LHCN-M2 (cell line): ENCODE results near the gene VOPP1. TPM values are rescaled to one million over a fixed set of nuclear protein-coding genes. Genes with fewer than 3 reads are reported as not detected.
A peak's percentile ranks its signal among the peaks of the same experiment; 100 is the strongest.
"Not testable (repeated sequence)": the region's sequence is repeated elsewhere in the genome, so short reads cannot be mapped to it uniquely, and the experiment has no call there.

Experiments
- DNase-seq: peaks from one replicate; pipeline ENCODE4 v3.0.0-alpha.2; 2012; ENCODE audit warnings: low read depth
- total RNA-seq: library from RNA; depleted of rRNA; stranded (reverse); fragments of >200 nt; gene quantifications from 2 replicates; pipeline ENCODE4 v1.2.3, GENCODE V29; 2014

The VOPP1 gene
- total RNA-seq, 1 experiment from 2014 or later, result 201 TPM

DNA sequence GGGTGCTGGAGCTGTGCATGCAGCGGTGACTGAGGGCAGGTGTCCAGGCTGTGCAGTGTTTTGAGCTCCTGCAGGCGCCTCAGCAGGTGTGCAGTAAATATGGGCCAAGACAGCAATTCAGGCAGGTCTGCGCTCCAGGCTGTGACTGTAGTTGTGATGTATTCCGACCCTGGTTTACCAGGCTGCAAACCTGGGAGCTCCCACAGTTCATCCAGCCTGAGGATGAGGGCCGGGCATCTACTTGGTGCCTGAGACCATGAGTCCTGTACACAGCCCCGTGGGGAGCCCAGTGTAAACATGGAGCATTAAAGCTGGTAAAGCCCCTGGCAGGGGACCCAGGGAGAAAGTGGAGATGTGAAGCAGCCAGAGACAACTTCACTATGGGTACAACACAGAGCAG, 82.8 kb downstream of the VOPP1 start:
- no peak for DNase-seq

DNA sequence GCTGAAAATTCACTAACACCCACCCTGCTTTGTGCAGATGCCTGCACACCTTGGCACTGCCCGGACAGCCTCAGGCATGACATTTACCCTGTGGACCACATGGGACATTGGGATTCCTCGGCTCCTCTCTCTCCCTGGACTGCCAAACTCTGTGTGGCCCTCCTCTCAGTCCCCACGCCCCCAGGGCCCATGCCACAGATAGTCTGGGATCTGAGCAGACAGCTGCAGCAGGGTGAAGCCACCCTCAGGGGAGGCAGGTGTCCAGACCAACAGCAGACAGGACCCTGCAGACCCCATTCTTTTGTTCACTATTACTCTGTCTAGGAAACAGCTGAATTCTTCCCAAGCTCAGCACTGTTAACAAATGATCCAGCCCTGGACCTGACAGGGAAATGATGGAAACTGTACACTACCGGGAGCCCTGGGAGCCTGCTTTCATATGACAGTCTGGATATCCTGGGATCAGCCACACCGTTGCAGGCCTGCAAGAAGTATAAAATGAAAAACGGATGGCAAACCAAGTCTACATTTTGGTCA, 83.4 kb downstream of the VOPP1 start:
- DNase-seq, result no peak

DNA sequence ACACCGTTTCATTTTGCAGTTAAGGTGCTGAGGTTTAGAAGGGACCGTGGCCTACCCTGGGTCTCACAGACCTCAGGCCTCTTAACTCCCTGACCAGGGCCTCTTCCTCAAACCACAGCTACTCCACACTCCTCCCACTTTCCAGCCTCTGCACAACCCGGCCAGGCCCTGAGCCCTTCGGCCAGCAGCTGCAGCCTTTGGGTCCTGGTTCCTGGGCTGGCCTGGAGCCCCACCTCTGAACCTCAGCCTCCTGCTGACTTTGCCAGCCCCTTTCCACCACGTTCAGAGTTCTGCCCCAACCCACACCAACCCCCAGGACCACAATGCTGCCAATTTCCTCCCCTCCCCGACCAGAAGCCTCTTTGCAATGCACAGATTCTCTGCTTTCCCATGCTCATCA, 84.1 kb downstream of the VOPP1 start:
- no peak for DNase-seq

DNA sequence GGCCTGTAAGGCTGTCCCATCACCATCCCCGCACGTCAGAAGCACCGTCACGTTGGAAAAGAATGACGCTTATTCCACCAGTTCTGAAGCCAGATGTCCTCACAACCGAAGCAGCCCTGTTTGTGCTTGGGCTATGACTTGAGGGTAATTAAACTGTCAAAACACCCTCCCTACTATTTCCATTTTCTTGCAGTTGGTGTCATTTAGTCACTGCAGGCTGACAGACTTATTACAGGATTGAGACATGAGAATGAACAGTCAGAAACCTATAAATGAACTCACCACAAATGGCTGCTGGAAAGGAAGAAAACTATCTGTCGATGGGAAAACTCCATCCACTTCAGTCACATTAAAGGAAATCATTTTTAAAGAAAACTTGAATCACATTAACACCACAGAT, 85.3 kb downstream of the VOPP1 start:
- DNase-seq, result no peak

DNA sequence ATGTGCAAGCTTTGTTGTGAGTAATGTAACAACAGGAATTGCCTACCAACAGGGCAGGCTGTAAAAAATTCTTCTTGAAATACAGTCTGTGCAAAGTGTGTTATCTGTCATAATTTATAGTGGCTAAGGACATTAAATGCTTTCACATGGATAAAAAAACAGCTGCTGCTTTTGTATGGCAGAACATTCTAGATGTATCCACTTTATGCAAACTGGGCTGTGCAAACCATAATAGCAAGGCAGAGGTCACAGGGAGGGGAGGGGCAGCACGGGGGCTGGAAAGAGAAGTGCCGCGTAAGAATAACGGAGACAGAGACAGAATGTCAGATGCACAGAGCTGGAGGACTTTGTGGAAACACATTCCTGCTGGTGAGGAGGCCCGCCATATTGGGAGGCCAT, 86.1 kb downstream of the VOPP1 start:
- no peak for DNase-seq

DNA sequence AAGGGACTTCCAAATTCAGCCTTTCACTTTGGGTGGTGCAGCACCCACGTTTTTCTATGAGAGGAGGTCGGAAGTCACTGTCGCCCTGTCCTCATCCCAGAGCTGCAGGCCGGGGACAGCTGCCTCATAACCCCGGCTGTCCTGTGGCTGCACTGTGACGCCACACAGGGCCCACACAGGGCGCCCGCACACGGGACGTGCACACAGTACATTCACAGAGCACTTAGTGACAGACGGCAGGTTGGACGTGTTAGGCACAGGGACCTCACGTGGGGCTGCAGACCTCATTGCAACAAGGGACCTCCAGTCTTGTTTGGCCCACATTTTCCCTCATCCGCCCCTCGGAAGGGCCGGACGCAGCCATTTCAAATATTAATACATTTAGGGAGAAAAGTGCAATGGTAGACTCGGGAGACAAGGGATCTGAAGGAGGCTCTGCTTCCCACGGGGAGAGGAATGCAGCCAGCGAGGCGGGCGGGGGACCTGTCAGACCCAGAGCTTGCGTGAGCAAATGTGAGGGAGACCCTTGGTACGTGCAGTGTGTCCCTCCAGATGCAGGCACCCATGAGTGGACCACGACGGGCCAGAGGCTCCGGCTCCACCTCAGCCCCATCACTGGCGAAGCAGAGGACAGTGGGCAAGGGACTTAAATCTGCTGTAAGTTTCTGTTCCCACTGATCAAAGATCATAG, 86.7 kb downstream of the VOPP1 start:
- no peak for DNase-seq

DNA sequence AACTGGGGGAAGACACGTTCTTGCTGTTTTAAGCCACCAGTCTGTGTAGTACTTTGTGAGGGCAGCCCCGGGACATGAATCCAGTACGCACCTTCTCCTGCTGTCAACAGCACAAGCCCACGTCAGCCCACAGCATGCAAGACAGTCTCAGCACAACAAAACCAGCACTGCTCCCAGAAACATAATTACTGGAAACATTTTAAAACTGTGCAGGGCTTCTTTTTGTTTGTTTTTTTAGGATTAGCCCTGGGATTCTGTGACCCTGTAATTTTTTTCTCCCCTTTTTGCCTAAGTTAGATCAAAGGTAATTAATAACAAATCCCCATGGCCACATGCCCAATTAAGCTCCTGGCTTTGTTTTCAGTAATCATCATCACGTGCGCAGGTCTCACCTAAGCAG, 87.5 kb downstream of the VOPP1 start:
- DNase-seq, result no peak

DNA sequence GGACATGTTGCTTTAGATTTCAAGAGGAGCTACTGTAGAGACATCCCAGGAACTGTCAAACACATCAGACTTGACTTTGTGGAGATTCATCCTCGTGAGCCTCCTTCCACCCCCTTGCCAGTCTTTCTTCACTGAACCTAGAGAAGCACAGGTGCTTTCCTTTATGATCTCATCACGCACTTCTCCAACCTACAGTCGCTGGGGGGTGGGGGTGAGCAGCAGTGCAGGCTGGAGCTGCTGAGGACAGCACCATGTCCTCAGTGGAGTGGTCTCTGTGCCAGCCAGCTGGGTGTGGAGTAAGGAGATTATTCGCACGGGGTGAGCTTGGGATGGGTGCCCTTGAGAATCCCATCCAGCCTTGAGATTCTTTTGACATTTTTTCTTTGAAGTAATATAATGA, 88.1 kb downstream of the VOPP1 start:
- DNase-seq, result no peak

DNA sequence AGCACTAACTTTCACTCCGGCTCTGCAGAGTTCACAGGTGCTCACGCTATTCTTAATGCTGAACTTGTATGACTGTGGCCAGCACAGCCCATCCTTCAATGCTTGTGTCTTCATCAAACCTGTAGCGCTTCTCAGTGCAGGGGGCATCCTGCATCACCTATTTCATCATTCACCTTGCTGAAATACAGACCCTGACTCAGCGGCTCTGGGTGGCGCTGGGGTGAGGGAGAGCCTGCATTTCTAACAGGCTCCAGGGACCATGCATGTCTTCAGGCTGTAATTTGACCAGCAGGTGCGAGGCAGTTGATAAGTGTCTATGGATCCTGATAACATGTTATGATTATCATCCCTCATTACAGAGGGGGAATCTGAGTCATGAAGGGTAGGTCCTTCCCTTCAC, 89.3 kb downstream of the VOPP1 start:
- no peak for DNase-seq

DNA sequence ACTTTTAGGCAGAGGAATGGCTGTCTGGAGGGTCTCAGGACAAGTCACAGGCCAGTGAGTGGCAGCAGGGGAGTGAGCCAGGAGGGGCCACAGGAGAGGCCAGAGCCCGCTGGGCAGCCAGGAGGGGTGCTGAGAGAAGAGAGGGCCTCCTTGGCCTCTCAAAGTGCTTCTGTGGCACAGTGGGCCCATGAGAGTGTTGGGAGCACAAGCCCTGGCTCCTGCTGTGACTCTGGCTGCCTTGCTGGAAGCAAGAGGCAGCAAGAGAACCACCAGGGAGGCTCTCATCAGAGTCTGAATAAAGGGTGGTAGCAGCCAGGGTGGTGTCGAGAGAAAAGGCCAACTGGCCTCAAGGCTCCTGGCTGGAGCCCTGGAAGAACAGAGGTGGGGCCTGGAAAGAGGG, 91.1 kb downstream of the VOPP1 start:
- DNase-seq, result no peak

DNA sequence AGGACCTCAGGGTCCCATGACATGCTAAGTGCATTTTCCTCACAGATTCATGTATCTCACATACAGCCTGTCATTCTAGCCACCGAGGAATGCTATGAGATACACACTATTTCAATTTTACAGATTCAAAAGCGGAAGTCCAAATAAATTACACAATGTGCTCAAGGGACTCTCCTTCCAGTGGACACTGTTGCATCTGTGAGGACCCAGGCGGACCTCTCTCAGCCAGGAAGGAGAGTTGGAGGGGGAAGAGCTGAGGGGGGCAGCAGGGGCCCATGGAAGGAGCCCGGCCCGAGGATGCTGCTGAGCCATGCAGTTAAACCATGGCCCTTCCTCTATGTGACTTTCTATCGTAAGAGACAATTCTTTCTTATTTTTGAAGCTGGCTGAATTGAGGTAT, 93.6 kb downstream of the VOPP1 start:
- DNase-seq, result no peak

DNA sequence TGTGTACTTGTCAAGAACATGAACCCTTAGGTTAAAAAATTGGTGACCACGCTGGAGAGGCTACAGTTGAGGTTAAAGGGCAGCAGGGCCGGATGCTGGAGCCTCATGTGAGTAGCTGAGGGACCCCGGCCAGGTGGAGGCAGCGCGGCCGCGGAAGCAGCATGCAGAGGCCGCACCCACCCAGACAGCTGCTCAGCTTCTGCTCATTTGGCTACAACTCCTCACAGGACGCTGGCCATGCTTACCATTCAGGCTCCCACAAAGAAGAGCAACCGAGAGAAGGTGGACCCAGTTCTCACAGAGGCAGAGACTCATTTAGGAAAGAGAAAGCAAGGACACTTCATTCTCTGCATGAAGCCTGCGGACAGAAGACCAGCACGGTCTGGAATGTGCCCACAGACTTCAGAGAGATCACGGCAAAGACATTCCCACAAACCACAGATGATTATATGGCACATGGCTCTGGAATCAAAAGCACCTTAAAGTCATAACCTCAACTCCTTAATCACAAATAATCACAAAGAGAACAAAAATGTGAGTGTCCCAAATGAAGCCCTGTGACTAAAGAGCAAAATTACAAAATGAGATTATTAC, 94.4 kb downstream of the VOPP1 start:
- DNase-seq, result peak; percentile 98

DNA sequence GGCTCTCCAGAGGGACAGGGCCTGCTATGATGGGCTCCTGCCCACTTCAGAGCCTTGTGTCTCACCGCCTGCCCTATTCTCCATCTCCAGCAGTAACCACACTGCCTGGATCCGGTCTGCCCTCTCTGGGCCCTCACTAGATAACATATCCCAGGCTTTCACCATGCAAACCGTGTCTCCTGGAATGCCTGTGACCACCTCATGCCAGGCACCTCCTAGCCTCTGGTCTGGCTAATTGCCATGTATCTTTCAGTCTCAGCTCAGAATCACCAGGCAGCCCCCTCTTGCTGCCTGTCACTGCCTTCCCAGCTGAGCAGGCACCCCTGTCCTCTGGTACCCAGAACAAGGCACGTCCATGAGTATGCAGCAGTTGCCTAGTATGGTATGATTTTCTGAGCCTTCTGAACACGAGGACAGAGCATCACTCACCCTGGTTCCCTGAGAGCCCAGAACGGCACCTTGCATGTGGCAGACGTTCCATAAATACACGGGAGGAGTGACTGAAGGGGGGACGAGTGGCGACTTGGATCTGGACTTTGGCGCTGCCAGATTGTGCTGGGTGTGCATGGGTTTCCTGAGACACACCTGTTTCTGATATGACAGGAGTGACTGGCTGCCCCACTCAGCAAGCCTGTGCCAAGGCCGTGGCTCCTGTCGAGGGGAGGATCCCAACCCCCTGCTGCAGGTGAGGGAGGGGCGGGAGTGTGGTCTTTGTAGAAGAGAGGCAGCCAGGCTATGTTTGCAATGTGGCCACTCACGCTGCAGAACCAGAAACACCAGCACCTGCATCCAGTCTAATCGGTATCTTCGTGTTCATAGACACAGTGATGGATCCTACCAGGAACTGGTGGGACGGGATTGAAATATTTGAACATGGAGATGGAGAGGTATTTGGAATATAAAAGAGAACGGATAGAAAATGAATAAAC, 95.2 kb downstream of the VOPP1 start:
- DNase-seq, result no peak

DNA sequence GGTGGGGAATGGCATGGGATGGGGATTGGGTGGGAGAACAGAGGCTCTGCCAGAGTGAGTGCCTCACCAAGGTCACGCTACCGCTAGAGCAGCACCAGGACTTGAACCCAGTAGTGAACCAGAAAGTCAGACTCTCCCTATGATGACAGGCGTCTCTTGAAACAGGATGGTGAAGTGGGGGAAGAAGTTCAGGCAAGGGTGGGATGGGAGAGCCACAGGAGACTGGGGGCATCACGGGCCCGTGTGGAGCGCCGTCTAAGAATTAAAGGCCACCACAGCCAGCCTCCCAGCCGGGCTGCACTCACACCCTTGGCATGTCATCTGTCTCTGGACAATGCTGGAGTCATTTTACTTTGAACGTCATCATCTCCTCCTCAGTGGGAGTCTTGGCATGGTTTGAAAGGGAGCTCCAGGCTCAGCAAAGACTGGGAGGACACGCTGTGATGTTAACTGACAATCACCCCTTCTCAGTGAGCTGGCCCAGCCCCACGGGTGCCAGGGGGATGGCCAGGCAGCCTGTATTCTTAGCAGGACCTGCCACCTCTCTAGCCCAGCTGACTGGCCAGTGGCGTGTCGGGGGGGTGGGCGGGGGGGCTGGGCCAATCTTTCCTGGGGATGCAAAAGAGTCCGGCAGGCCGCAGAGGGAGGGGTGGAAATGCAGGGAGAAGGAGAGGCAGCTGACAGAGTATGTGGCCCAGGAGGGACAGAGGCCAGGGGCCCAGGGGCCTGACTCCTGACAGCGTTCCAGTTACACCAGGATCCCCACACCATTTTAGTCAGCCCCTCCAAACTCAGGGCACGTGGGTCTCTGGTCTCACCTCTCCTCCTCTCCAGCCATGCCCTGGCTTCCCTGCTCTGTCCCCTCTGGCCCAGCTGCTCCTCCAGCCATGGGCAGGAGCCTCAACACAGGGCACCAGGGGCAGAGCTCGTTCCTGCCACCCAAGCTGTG, 96.2 kb downstream of the VOPP1 start:
- peak; percentile 53 for DNase-seq

DNA sequence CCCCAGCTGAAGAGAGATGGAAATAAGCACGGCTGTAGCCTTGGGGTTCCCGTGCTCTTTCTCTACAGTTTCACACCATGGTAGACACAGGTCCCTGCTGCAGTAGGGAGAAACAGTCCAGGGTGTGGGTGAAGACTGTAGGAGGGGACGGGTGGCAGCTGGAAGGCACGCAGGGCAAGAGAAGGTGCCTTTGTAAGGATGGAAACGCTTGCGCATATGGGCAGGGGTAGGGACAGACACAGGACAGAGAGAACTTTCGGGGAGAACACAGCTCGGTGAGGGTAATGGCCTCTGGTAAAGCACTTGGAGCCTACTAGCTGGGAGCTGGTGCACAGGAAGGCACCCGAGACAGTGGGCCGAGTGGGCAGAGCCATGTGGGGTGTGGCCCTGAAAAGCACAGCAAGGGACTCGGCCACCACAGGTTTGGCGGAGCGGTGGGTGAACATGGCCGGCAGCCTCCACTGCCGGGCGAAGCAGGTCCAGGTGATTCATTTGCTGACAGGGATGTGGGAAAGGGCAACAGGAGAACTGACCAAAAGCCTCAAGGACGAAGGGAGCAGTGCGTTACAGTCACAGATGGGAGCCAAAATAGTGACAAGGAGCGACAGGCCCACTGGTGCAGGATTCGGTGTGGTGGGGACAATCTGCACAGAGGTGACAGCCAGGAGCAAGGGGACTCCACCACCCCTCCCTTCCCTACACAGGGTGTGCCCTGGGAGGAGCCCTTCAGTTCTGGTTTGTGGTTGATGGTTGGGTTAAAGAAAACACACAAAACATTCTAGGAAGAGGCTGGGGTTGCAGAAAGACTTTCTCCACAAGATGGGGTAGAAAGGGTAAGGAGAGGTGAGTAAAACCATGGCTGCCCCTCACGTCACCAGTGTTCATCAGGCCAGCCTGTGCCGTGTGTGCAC, 97.1 kb downstream of the VOPP1 start:
- no peak for DNase-seq

DNA sequence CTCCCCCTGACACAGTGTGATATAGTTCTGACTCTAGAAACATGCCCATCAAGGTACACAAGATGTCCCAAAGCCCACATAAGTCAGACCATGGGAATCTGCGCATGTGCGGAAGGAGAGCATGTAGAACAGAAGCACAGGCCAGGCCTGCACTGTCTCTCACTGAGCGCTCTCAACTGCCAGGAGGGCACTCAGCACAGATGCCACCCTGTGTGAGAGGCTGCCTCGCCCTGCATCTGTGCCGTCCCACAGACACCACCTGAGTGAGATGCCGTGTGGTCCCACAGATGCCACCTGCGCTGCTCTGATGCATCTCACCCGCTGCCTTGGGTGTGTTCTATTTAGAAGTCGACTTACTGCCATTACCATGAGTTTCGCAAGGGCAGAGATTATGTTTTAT, 98.4 kb downstream of the VOPP1 start:
- no peak for DNase-seq

DNA sequence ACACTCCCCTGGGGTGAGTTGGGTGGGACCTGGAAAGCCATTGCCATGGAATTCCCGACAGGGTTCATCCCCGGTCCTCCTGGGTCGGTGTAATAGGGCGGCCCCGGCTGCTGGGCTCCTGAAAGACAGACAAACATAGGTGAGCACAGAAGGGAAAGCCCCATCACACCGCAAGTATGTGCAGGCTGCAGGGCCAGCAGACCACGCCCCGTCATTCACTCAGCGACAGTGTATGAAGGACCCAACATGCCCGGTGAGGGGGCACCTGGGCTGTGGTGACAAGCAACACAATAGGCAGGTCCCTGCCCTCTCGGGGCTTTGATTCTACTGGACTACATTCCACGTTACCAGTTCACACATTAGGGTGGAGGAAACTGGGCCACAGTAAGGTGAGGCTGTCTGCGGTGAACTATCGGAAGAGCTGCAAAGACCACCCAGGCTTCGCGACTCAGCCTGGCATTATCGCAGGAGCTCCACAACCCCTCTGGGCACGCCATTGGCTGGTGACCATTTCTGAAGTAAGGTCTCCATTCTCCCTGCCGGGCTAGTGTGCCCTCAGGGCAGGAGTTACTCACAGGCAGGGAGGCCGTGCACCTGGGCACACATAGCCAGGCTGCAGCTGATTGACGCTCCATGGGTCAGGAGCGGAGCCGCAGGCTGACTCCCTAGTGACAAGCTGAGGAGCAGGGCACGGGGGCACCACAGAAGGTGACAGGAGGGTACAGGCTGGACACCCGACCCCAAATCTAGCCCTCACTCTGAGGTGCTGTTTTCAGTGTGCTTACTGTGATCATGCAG, 99.2 kb downstream of the VOPP1 start:
- DNase-seq, result no peak

DNA sequence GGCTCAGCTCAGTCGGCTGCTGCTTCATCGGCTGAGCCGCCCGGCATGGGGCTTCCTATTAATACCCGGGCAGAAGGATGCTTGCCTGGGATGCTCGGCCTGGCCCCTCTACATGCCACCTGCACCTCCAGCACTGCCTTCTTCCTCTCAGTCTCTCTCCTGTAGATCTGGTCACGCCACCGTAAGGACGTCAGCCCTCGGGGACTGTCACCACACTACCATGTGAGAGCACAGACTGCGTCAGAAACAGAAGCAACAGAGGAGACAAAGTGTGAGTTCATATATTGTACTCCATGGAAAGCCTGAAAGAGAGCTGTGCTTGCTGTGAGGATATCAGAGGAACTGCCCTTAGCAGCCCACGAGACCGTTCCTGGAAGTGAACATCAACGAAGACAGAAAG, 99.9 kb downstream of the VOPP1 start:
- not testable (repeated sequence) for DNase-seq

DNA sequence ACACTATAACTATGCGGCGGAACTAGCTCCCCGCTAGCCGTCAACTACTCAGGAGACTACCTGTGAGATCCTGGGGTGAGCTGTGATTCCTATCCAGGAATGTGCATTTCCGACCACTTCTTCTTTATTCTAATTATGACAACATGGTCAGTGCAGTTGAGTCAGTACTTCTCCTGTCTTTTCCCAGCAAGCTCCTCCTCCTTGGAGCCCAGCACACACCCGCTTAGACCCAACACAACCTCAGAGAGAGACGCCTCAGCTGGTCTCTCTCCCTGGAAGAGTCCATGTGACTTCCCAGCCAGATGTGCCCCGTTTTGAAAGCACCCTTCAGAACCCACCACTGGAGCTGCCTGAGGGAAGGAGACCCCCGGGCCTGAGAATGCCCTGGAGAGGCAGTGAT, 100.7 kb downstream of the VOPP1 start:
- DNase-seq, result not testable (repeated sequence)
